OCI-M2 (cell line): ENCODE data around the gene CACNA1B.

ENCODE experiments used
- DNase-seq: peaks from one replicate; lab custom pipeline; 2025; ENCODE audit not compliant: unreplicated experiment; lab: John Stamatoyannopoulos, UW

CACNA1B gene

DNA sequence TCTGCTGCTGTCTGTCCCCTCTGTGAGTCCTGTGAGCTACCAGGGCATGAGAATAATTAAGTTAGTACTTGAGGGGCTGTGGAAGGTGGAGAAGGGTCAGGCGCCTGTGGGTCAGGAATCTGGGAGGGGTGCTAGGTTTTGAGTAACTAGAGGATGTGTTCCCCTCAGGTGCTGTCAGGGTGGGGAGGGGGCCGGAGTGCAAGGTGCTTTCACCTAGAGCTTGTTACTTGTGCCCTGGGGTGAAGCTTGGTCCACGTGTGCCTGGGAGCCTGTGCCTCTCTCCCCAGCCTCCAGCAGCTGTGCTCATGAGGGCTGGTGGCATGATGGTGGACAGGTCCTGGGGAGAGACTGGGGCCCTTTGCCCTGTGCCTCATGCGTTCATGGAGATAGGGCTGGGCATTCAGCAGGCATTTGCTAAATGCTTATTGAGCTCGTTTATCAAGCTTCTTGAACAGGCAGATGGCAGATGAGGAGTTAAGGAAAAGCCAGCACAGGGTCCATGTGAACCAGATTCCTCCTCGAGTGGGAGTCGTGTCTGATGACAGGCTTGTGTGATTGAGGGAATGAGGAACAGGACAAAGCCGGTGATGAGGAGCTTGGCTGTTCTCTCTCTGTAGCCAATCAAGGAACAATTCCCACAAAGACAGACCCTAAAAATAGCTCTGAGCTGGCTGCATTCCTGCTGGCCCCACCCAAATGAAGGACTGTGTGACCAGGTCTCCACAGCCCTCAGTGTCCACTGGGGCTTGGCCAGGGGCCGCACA is 40.9 kb downstream of the CACNA1B start:
- no peak for DNase-seq

DNA sequence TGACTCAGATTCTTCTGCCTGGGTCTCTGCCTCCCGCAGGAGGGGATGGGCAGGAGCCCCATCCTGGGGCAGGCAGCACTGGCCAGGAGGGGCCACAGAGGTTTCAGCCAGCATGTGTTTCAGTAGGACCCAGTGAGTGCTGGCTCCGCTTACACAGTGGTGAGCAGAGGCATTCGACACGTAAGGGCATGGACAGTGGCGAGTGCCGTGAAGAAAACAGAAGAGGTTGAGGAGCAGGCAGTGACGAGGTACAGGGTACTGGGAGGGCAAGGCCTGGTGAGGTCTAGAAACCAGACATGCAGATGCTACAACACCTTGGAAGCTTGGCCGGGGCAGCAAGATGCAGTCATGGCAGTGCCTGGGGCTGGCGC is 41.5 kb downstream of the CACNA1B start:
- no peak for DNase-seq

DNA sequence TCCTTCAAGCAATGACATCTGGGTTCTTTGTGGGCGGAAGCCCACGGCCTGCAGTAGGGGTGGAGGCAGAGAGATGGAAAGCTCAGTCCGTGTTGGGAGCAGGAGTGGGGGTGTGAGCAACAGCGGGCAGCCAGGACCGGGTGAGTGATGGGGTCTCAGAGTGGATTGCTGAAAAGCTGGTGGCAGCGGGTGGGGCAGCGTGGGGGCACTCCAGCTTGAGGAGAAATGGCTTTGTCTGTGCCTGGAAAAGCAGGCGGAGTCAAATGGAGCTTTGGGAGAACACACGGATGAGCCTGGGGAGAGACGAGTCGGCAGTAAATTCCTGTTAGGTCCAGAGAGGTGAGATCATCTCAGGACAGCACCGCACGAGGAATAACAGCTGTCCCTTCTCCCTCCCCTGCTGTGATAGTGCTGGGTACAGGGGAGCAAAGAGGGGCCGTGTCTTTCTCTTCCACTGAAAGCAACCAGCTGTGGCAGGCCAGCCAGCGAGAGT is 42.1 kb downstream of the CACNA1B start:
- DNase-seq = no peak

DNA sequence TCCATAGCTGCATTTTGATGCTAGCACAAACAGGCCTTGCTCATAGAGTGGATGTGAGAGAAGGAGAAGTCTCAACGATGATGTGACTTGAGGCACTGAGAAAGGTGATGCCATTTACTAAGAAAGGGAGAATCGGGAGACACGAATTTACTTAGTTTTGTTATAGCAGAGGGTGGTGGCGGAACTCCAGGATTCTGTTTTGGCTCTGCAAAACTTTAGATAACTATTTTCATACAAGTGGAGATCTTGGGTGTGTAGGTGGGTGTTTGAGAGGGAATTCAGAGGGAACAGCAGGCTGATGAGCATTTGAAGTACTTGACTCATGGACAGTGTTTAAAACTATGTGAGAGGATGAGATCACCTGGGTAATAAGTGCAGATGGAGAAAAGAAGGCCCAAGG is 43.2 kb downstream of the CACNA1B start:
- DNase-seq = no peak

DNA sequence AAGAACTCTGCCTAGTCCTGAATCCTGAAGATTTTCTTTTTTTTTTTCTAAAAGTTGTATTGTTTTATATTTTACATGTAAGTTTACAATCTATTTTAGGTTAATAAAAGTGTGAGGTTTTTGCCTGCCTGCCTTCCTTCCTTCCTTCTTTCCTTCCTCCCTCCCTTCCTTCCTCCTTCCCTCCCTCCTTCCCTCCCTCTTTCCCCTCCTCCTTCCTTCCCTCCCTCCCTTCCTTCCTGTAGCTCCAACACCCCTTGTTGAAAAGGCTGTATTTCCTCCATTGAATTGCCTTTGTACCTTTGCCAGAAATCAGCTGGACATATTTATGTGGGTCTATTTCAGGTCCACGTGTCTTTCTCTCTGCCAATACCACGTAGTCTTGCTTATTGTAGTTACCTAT is 46.6 kb downstream of the CACNA1B start:
- no peak for DNase-seq

DNA sequence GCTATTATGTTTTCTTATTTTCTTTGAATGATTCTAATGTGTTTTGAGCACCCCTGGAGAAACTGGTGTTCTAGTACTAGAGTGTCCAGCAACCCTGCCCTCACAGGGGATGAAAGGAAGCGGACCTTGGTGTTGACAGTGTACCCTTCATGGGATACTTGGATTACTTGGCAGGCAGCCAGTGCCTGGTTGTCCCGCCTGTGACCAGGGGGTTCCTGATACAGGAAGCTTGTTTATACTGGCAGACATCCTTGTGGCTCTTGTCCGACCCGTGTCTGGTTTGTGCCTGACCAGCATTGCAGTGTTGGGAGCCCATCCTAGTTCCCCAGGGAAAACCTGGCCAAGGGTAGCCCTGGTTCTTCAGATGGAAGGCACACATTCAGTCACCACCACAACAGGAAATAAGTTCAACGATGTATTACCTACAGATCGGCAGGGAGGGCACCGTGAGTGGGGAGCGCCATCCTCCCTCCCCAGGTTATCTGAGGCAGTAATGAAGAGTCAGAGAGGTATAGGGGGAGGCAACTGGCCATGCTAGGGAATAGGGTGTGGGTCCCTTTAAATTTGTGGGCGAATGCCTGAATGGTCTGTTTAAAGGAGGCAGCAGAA is 47.3 kb downstream of the CACNA1B start:
- no peak for DNase-seq

DNA sequence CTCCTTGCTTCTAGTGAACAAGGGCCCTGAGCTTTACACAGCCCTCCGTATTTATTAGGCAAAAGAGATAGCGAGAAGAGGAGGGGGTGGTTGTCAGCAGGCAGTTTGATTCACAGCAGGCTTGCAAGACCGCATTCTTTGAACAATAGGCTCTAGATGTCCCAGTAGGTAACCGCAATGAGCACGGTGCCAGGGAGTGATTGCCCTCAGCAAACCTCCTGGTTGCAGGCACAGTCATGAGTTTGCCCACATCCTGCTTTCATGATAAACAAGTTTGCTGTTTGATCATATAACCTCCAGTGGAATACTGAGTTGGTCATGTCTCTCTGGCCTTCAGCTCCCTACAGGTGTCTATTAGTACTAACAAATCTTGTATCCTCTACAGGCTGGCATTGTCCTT is 66.1 kb downstream of the CACNA1B start:
- no peak for DNase-seq

DNA sequence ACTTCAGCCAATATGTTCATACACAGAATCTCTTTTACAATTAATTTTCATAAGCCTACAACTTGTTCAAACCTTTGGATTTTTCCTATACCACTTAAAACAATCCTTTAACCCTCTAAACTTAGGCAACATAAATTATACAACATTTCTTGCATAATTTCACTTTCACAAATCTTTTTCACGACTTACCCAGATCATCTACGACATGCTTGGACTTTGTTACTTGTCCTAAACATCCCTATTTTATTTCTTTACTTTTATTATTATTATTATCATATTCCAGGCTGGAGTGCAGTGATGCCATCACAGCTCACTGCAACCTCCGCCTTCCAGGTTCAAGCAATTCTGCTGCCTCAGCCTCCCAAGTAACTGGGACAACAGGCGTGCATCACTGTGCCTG is 68.0 kb downstream of the CACNA1B start:
- DNase-seq = no peak

DNA sequence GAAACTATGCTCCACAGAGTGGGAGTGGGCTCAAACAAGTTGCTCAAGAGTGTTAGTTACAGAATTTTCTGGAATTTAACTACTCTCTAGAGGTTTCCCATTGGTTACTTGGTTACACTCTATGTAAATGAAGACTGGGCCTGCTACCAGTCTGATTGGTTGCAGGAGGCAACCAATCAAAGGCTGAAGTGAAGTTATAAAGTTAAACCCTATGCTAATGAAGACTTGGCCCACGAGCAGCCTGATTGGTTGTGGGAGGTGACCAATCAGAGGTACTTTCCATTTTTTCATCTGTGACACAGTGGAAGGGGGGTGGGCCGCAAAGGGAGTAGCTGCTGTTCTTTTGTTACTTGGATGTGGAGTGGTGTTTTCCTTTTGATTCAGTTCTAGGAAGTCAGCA is 69.4 kb downstream of the CACNA1B start:
- no peak for DNase-seq

DNA sequence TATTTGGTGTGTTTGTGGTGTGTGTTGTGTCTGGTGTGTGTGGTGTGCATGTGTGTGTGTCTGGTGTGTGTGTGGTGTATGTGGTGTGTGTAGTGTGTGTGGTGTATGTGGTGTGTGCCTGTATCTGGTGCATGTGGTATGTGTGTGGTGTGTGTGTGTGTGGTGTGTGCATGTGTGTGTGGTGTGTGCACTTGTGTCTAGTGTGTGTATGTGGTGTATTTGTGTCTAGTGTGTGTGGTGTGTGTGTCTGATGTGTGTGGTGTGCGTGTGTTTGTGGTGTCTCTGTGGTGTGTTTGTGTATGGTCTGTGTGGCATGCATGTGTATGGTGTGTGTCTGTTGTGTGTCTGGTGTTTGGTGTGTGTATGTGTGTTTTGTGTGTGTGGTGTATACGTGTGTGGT is 71.1 kb downstream of the CACNA1B start:
- no peak for DNase-seq

DNA sequence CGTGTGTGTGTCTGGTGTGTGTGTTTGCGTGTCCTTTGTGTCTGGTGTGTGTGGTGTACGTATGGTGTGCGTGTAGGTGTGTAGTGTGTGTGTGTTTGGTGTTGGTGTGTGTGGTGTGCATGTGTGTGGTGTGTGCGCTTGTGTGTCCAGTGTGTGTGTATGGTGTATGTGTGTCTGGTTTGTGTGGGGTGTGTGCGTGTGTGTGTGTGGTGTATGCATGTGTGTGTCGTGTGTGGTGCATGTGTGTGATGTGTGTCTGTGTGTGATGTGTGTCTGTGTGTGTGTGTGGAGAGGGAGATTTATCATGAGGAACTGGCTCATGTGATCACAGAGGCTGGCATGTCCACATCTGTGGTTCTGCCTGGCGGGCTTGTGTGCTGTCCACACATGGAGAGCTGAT is 71.7 kb downstream of the CACNA1B start:
- no peak for DNase-seq

DNA sequence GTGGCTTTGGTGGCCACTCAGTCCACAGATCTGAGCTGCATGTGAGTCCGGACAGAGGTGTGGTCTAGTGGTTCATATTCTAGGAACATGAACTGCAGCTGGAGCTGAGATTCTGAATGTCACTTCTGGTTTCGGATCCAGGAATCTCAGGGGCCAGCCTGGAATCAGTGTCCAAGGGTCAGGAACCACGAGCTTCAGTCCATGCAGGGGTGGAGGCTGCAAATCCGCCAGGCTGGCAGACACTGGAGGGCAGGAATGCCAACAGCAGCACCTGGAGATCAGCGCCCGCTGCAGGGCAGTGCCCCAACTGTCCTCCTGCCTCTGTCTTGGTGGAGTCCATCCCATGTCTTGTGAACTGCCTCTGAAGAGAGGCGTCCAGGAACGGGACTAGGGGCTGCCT is 73.5 kb downstream of the CACNA1B start:
- DNase-seq = no peak

DNA sequence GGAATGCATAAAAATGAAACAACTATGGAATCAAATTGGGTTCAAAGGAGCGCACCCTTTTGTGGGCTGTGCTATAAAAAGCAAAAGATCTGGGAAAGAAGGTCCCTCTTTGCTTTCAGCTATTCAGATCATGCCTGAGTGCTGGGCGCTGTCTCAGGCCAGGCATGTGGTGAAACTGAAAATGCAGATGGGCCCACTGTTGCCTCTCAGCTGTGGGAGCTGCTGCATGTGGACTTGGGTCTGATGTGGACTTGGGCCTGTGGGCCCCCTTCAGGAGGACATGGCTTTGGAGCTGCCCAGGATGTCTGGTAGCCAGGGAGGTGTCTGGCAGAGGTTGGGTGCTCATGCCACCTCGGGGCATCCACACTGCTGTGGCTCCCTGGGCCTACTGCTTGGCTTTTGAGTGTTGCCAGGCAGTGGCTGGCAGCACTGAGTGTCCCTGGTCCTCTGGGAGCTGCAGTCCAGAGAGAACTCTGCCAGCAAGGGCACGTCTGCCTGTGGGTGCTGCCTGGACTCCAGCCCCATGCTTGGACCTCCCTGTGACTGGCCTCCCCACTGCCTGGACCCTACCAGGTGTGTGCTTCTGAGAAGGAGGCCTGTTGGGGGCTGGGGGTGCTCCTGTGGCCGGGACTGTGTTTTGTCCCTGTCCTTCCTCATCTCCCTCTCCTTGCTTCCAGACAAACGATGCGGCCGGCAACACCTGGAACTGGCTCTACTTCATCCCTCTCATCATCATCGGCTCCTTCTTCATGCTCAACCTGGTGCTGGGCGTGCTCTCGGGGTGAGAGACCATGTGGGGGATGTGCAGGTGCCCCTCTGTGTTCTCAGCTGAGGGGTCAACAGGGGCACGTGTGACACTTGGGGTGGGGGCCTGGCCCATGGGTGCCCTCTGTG is 74.3 kb downstream of the CACNA1B start:
- DNase-seq = no peak

DNA sequence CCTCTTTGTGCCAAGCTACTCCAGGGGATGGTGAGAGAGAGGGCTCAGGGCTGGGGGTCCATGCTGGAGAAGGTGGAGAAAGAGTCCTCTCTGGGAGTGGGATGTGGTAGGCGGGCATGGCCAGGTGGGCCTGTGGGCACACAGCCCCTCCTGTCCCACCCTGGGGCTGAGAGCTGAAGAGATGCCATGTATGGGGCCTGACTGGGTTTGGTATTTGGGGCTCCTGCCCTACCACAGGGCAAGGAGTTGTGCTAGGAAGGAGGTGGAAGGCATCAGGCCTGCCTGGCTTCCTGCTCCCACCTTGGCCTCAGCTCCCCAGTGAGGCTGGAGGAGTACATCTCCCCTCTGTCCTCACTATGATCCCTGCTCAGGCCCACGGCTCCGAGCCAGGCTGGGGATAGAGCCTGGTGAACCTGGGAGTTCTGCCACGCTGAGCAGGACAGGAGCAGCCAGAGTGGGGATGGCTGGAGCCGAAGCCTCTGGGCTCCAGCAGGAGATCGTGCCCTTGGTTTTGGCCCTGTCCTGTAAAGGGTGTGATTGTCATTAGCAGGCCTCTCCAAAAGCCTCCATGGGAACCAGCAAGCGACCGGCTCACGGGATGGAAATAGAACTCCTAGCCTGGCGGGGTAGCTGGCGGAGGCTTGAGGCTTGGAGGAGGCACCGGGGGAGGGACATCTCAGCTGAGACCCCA is 75.5 kb downstream of the CACNA1B start:
- DNase-seq = no peak

DNA sequence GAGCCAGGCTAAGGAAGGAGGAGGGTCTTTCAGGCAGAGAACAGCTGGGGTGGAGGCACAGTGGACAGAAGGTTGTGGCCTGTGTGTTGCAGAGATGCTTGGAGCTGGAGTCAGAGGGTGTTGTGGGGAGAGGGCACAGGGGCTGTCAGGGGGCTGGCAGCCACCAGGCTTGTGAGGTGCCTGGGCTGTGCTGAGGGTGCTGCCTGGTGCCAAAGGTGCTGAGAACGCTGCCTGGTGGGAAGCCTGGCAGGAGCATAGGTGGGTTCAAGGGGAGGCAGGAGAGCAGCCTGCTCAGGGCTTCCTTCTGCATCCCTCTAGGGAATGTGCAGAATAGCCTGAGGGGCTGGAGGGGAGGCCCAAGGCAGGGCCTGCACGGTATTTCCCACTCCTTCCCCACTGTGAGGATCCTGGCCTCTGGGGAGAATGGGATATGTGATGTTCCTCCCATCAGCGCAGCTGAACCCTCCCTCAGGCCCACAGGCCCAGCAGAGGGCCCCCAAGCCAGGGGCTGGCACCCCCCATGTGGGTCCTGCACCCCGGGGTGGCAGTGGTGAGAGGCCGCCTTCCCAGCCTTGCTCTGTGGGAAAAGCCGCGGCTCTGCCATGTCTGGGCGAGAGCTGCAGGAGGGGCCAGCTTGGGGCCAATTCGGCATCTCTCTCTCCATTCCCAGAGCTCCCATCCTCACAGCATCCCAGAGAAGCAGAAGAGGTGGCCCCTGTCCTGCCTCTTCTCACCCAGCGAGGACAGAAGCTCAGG is 76.3 kb downstream of the CACNA1B start:
- DNase-seq = no peak

DNA sequence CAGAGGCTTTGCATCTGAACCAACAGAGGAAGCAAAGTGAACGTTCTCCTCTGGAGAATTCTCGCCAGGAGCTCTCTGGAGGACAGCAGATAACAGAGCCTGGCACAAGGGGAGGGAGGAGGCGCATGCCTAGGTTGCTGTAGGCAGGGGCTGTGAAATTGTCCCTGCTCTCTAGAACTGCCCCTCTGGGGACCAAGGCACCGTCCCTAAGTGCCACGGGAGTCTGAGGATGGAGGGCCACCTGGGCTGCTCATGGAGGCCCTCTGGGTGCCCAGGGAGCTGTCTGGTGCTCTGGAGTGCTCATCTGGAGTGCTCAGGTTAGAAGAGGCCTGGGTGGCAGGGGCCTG is 77.6 kb downstream of the CACNA1B start:
- no peak for DNase-seq

DNA sequence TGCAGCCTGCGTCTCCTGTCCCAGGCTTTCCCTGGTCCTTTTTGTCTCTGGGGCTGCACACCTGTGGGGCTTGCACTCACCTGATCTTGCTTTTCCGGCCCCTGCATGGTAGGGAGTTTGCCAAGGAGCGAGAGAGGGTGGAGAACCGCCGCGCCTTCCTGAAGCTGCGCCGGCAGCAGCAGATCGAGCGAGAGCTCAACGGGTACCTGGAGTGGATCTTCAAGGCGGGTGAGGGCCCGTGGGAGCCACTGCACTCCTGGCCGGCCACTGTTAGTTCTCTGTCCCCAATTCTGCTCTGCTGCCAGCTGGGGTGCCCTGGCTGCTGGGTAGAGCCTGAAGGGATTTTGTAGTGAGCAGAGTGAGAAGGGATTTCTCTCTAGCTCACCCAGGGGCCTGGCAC is 78.0 kb downstream of the CACNA1B start:
- DNase-seq = no peak

DNA sequence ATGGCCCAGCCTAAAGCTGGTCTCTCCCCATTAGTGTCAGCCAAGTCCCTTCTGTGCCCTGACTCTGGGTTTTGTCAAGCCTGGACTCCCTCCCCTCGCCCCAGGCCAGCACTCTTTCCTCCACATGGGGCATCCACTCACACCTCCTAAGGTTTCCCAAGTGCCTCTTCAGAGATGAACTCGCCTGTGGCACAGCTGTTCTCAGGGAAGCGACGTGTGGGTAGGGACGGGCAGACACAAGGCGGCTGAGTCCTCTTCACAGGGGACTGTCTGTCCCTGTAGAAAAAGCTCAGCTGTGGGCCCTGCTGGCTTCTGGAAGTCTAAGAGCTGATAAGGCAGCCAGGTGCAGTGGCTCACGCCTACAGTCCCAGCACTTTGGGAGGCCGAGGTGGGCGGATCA is 78.5 kb downstream of the CACNA1B start:
- no peak for DNase-seq

DNA sequence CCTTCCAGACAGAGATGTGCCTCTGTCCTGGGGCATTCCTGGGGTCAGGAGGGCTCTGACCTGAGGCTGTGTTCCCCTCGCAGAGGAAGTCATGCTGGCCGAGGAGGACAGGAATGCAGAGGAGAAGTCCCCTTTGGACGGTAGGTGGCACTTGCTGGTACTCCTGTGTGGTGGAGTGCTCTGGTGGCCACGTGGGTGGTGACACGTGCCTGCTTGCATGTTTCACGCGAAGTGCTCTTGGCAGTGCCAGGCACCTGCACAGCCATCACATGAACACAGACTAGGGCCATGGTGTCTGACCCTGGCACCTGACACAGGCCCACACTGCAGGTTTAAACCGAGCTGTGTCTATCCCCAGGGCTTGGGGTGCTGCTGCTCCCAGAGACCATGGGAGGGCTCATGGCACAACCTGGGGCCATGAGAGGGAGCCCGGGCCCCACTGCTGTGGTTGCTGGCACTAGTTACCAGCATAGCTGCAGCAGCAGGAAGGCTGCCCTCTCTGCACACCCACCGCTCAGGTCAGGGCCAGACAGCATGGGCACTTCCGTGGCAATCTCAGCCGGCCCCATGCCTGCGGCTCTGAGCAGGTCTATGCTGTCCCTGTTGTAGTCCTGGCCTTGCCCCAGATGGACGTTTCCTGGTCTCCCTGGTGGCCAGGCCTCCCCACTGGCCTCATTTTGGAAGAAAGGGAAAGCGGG is 79.3 kb downstream of the CACNA1B start:
- DNase-seq = no peak
